ENCODE data around the gene GRK5. TPM values are rescaled to one million over a fixed set of nuclear protein-coding genes. Genes with fewer than 3 reads are reported as not detected.

The GRK5 gene
- polyA plus RNA-seq, 1 donor from 2014 or later: 34.9 TPM

- H3K9ac ChIP-seq (ENCODE audit: low read length): no peak overlapping the region
- no peak for TF ChIP-seq SMC3 (conservative IDR thresholded peaks at IDR 0.05; ENCODE audit: poor library complexity)
- TF ChIP-seq MXI1 (conservative IDR thresholded peaks at IDR 0.05; ENCODE audit: poor library complexity, severe bottlenecking): no peak
- TF ChIP-seq POLR2AphosphoS5 (IDR thresholded peaks at IDR 0.05): no peak
- no peak for TF ChIP-seq RAD21 (conservative IDR thresholded peaks at IDR 0.05)
- no peak for TF ChIP-seq CTCF (IDR thresholded peaks at IDR 0.05; ENCODE audit: poor library complexity, severe bottlenecking)
- TF ChIP-seq EP300 (conservative IDR thresholded peaks at IDR 0.05; ENCODE audit: poor library complexity, severe bottlenecking): no peak
- TF ChIP-seq TAF1 (IDR thresholded peaks at IDR 0.05; ENCODE audit: low read depth): no peak
- TF ChIP-seq EZH2 (IDR thresholded peaks at IDR 0.05; ENCODE audit: borderline replicate concordance, insufficient read depth, low read length, poor library complexity, severe bottlenecking): no peak
- no peak overlapping the region for H2AFZ ChIP-seq (ENCODE audit: low read depth, low read length)
- H3F3A ChIP-seq (ENCODE audit: insufficient read depth, low read length, poor library complexity, severe bottlenecking): no peaks in the 10 kb centered on the region
- no peaks in the 10 kb centered on the region for H3K79me2 ChIP-seq (replicated peaks; ENCODE audit: insufficient read depth, low read length)
- no peaks in the 10 kb centered on the region for H3K9me2 ChIP-seq (ENCODE audit: insufficient read depth, low read length)
- no peaks in the 10 kb centered on the region for H3K27me3 ChIP-seq (ENCODE audit: insufficient read depth, low read depth, low read length)
- no peaks in the 10 kb centered on the region for H3K36me3 ChIP-seq (ENCODE audit: insufficient read depth, low read length)
- no peak overlapping the region for H3K4me2 ChIP-seq (ENCODE audit: low read length)
- H4K20me1 ChIP-seq (ENCODE audit: insufficient read depth): no peaks in the 10 kb centered on the region
- no peak overlapping the region for H3K27ac ChIP-seq (ENCODE audit: low read length)
- no peaks in the 10 kb centered on the region for H3K9me3 ChIP-seq (ENCODE audit: low read length)
- H3K4me3 ChIP-seq (ENCODE audit: low read length): no peak overlapping the region
Measured at GRCh38 chr10:119282446-119282845, 75.1 kb downstream of the GRK5 start.

GRCh38 chr10:119283387-119283786, 76.0 kb downstream of the GRK5 start:
- Histone ChIP-seq H3F3A (ENCODE audit: insufficient read depth, low read length, poor library complexity, severe bottlenecking) (no peaks in the 10 kb centered on the region), H3K9me3 (ENCODE audit: low read length) (no peaks in the 10 kb centered on the region)

More at GRCh38 chr10:119283387-119283786, 76.0 kb downstream of the GRK5 start:
- no peak overlapping the region for H2AFZ ChIP-seq (ENCODE audit: low read depth, low read length)
- H3K27me3 ChIP-seq (ENCODE audit: insufficient read depth, low read depth, low read length): no peaks in the 10 kb centered on the region
- no peak overlapping the region for H3K9ac ChIP-seq (ENCODE audit: low read length)
- H4K20me1 ChIP-seq (ENCODE audit: insufficient read depth): no peaks in the 10 kb centered on the region
- no peak for TF ChIP-seq POLR2AphosphoS5 (IDR thresholded peaks at IDR 0.05)
- no peak for TF ChIP-seq REST (IDR thresholded peaks at IDR 0.05; ENCODE audit: borderline replicate concordance)
- TF ChIP-seq EZH2 (IDR thresholded peaks at IDR 0.05; ENCODE audit: borderline replicate concordance, insufficient read depth, low read length, poor library complexity, severe bottlenecking): no peak
- TF ChIP-seq MXI1 (conservative IDR thresholded peaks at IDR 0.05; ENCODE audit: poor library complexity, severe bottlenecking): no peak
- no peak for TF ChIP-seq RAD21 (conservative IDR thresholded peaks at IDR 0.05)
- no peak overlapping the region for H3K4me2 ChIP-seq (ENCODE audit: low read length)
- H3K36me3 ChIP-seq (ENCODE audit: insufficient read depth, low read length): no peaks in the 10 kb centered on the region
- no peaks in the 10 kb centered on the region for H3K79me2 ChIP-seq (replicated peaks; ENCODE audit: insufficient read depth, low read length)
- no peak overlapping the region for H3K4me3 ChIP-seq (ENCODE audit: low read length)
- no peak overlapping the region for H3K27ac ChIP-seq (ENCODE audit: low read length)
- H3K9me2 ChIP-seq (ENCODE audit: insufficient read depth, low read length): no peaks in the 10 kb centered on the region
